ENCODE results near the gene ARRB1.

ARRB1 gene

DNA sequence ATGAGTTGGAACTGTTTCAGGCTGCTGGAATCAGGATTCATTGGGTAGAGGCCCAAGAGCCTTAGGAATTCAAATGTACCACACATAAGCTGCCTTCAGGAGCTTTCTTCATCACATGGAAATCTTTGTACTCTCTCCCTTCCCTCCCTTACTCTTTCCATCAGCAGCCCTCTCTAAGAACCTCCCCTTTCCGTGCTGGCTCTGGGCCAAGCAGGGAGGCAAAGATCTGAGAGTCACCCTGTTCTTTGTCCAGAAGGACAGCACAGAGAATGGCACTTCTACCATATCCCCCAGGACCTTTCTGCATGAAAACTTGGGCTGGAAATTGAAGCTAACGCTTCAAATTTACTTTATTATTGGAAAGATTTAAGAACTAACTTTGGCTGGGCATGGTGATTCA is 131.6 kb downstream of the ARRB1 start:
- peak; percentile 5 for DNase-seq

- DNase-seq = no peak
Observed at GRCh38 chr11:75214843-75215242, 136.6 kb downstream of the ARRB1 start.

- peak; percentile 88 for DNase-seq
Observed at GRCh38 chr11:75214411-75214821, 137.0 kb downstream of the ARRB1 start.
